GM12875 (cell line): ENCODE data around the gene PLCB2.

Experiments used
- H3K4me3 ChIP-seq: one replicate; pipeline ENCODE4 v1.5.1; 2011; ENCODE audit warnings: low read depth, low read length, control low read depth
- TF ChIP-seq, protein P1 (sequence below): IDR thresholded peaks from 2 replicates; pipeline ENCODE4 v1.5.1; 2011; ENCODE audit warnings: low read depth, mild to moderate bottlenecking, control low read depth, inconsistent platforms, low read length, moderate library complexity, borderline replicate concordance; ENCODE audit not compliant: insufficient read depth

Gene PLCB2

DNA sequence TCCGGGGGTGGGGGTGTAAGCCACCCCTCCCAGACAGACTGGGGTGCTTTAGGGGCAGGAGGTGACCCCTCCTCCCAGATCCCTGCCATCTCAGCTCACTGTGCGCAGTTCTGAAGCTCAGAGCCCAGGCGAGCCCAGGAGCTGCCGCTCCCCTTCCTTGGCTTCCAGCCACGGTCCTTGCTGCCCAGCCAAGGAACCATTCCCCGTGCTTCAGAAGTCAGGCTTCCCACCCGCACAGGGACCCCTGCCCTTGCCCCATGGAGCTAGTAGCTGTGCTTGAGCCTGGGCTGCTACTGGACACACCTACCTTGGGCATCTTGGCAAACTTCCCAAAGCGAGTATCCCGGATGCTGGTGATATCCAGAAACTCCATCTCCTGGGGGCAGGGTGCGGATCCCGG is 4.8 kb downstream of the PLCB2 start:
- TF ChIP-seq, protein P1, sequence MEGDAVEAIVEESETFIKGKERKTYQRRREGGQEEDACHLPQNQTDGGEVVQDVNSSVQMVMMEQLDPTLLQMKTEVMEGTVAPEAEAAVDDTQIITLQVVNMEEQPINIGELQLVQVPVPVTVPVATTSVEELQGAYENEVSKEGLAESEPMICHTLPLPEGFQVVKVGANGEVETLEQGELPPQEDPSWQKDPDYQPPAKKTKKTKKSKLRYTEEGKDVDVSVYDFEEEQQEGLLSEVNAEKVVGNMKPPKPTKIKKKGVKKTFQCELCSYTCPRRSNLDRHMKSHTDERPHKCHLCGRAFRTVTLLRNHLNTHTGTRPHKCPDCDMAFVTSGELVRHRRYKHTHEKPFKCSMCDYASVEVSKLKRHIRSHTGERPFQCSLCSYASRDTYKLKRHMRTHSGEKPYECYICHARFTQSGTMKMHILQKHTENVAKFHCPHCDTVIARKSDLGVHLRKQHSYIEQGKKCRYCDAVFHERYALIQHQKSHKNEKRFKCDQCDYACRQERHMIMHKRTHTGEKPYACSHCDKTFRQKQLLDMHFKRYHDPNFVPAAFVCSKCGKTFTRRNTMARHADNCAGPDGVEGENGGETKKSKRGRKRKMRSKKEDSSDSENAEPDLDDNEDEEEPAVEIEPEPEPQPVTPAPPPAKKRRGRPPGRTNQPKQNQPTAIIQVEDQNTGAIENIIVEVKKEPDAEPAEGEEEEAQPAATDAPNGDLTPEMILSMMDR: no peak
- no peak overlapping the region for H3K4me3 ChIP-seq

DNA sequence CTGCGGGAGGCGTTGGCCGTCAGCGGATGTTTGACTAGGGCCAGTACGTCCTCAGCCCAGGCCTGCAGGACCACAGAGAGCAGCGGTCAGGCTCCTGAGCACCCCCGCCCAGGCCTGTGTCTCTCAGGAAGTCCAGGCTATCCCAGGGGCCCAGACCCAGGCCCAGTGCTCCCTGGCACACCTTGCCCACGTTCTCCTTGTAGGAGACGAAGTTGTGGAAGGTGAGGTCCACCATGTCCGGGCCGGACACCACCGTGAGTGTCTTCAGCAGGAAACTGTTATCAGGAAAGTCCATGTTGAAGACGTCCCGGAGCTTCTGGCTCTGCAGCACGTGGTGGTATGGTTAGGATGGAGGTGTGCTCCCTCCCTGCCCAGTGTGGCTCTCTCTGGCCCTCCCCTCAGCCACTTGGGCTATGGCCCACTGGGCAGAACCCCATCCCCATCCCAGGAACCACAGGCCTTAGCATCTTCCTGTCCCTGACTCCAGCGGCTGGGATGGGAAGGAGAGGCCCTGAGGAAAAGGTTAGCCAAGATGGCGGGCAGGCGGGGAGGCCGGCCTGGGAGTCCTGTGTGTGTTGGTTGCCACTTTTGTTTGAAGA is 5.3 kb downstream of the PLCB2 start:
- H3K4me3 ChIP-seq: no peak overlapping the region
- TF ChIP-seq, protein P1: no peak

GRCh38 chr15:40301467-40302179 is 6.1 kb downstream of the PLCB2 start:
- TF ChIP-seq, protein P1: no peak

GRCh38 chr15:40300771-40301170 is 7.0 kb downstream of the PLCB2 start:
- TF ChIP-seq, protein P1: no peak
- H3K4me3 ChIP-seq: no peak overlapping the region

More at GRCh38 chr15:40301467-40302179, 6.1 kb downstream of the PLCB2 start:
- H3K4me3 ChIP-seq: no peak overlapping the region

DNA sequence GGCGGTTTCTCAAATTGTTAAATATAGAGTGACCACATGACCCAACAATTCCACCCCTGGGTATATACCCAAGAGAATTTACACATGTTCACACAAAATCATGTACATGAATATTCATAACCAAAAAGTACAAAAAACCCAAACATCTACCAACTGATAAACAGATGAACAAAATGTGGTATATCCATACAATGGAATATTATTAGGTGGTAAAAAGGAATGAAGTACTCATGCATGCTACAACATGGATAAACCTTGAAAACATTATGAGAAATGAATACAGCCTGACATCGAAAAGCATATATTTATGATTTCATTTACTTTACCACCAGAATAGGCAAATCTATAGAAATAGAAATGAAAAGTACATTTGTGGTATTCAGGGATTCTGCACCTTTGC is 7.4 kb downstream of the PLCB2 start:
- H3K4me3 ChIP-seq: no peak overlapping the region
- TF ChIP-seq, protein P1: no peak

DNA sequence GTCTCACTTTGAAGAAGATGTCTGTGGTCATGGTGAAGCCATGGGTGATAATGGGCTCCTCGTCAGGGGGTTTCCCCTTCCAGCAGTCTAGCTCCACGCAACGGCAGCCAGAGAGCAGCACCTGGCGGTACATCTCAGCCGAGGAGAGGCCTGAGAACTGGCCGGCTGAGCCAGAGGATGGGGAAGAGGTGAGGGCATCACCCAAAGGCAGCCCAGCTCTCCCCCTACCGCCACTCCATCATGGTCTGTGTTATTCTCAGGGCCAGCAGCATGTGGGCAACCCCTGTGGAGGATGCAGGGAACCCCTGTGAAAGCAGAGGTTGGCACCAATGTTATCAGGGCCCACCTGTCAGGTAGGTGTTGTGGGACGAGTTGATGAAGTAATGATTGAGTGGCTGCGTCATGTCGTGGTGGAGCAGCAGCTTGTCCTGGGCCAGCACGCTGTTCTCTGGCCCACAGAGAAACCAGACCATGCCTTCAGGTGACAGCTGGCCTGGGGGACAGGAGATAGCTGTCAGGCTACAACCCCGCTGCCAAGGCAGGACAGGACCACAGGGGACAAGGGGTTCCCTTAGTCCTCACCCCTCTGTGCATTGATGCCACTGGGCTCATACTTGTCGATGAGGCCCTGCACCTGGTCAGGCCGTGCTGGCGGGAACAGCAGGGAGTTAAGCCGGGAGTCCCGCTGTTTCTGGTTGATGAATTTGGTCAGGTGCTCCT is 9.4 kb downstream of the PLCB2 start:
- no peak overlapping the region for H3K4me3 ChIP-seq
- TF ChIP-seq, protein P1: no peak
